NB4 (cell line): ENCODE measurements around the gene NUB1.

ENCODE experiments used
- DNase-seq: peaks from one replicate; pipeline ENCODE4 v3.0.0; 2010; ENCODE audit warnings: low read depth
- H3K4me3 ChIP-seq: one replicate; pipeline ENCODE4 v1.5.1; 2011; ENCODE audit warnings: mild to moderate bottlenecking, low read depth, low read length, moderate library complexity
- CTCF ChIP-seq: IDR thresholded peaks from one replicate; pipeline ENCODE4 v1.5.1; 2012; ENCODE audit warnings: low read depth, low read length
- MAX ChIP-seq: IDR thresholded peaks from 2 replicates; pipeline ENCODE4 v1.6.1; 2011; ENCODE audit warnings: low read depth, low read length
- MYC ChIP-seq: IDR thresholded peaks from 2 replicates; pipeline ENCODE4 v1.6.1; 2011; ENCODE audit warnings: low read depth, low read length
- POLR2A ChIP-seq: IDR thresholded peaks from 2 replicates; pipeline ENCODE4 v1.6.1; 2011; ENCODE audit warnings: mild to moderate bottlenecking; ENCODE audit not compliant: insufficient read length; ENCODE audit errors: extremely low read depth

The NUB1 gene

GRCh38 chr7:151374726-151375125 is 33.1 kb downstream of the NUB1 start:
- DNase-seq, result no peak
- TF ChIP-seq MYC (no peak), POLR2A (no peak), CTCF (no peak), MAX (no peak)
- no peak overlapping the region for H3K4me3 ChIP-seq

GRCh38 chr7:151375530-151376217 is 34.1 kb downstream of the NUB1 start:
- no peak for DNase-seq
- no peak for TF ChIP-seq MAX
- no peak overlapping the region for H3K4me3 ChIP-seq

- no peak for DNase-seq
- no peak overlapping the region for H3K4me3 ChIP-seq
- TF ChIP-seq CTCF, result no peak
- no peak for TF ChIP-seq MYC
- TF ChIP-seq MAX, result no peak
- no peak for TF ChIP-seq POLR2A
Observed at GRCh38 chr7:151376218-151376902, 34.7 kb downstream of the NUB1 start.

GRCh38 chr7:151377406-151377805 is 35.8 kb downstream of the NUB1 start:
- DNase-seq, result no peak
- no peak overlapping the region for H3K4me3 ChIP-seq
- no peak for TF ChIP-seq MYC
- TF ChIP-seq MAX, result no peak
- TF ChIP-seq CTCF, result no peak
- no peak for TF ChIP-seq POLR2A

GRCh38 chr7:151378011-151378410 is 36.4 kb downstream of the NUB1 start:
- TF ChIP-seq MAX (no peak), CTCF (no peak), POLR2A (no peak), MYC (no peak)
- DNase-seq, result no peak
- H3K4me3 ChIP-seq, result no peak overlapping the region

GRCh38 chr7:151378496-151379192 is 37.0 kb downstream of the NUB1 start:
- TF ChIP-seq CTCF (no peak), MAX (no peak), POLR2A (no peak), MYC (no peak)
- no peak overlapping the region for H3K4me3 ChIP-seq

More at GRCh38 chr7:151378496-151379192, 37.0 kb downstream of the NUB1 start:
- no peak for DNase-seq
